ENCODE results near the gene OR5K2. TPM values are rescaled to one million over a fixed set of nuclear protein-coding genes. Genes with fewer than 3 reads are reported as not detected.

OR5K2 gene
- polyA plus RNA-seq, 1 of the 3 experiments (the other 2 are of a cell fraction), result not detected

GRCh38 chr3:98528474-98529346 lies 31.2 kb downstream of the OR5K2 start:
- Histone ChIP-seq H3F3A (replicated peaks; ENCODE audit: insufficient read depth) (no peaks in the 10 kb centered on the region), H3K9me2 (no peaks in the 10 kb centered on the region), H3K79me2 (ENCODE audit: insufficient read depth) (no peaks in the 10 kb centered on the region), H3K27me3 (ENCODE audit: insufficient read depth) (peaks cover 7% of the 10 kb centered on the region; the same call in 1 of the 2 replicates), H3K9me3 (no peaks in the 10 kb centered on the region), H3K36me3 (replicated peaks in 1 of 2; ENCODE audit: control insufficient read depth in 1 of 2, insufficient read depth in 2 of 2, low read length in 1 of 2) (no peaks in the 10 kb centered on the region), H2AFZ (ENCODE audit: low read depth) (no peak overlapping the region), H3K9ac (no peak overlapping the region), H3K27ac (ENCODE audit: low read depth in 2 of 2, low read length in 1 of 2) (no peak overlapping the region), H3K4me3 (ENCODE audit: low read depth in 2 of 2, low read length in 1 of 2) (no peak overlapping the region), H3K4me2 (no peak overlapping the region), H3K4me1 (ENCODE audit: control insufficient read depth in 1 of 2, insufficient read depth in 2 of 2, low read depth in 1 of 2, low read length in 1 of 2) (no peaks in the 10 kb centered on the region; a peak in 1 of 4 replicates), H4K20me1 (ENCODE audit: insufficient read depth) (no peaks in the 10 kb centered on the region)
- ChIA-PET POLR2A (no interaction called here), CTCF (no interaction called here)
- 7% methylated on average over 4 of the region's 4 CpGs for WGBS (ENCODE audit: low lambda C conversion rate)
- DNase-seq, result no peak
- TF ChIP-seq NRF1 (IDR thresholded peaks at IDR 0.05; ENCODE audit: low read depth, low read length), result no peak
- no peak for TF ChIP-seq ELF1 (IDR thresholded peaks at IDR 0.05)
- TF ChIP-seq ZBTB33 (IDR thresholded peaks at IDR 0.05; ENCODE audit: borderline replicate concordance, low read depth), result no peak
- no peak for TF ChIP-seq USF2 (IDR thresholded peaks at IDR 0.05; ENCODE audit: borderline replicate concordance, low read depth, low read length)
- no peak for TF ChIP-seq SIN3A (IDR thresholded peaks at IDR 0.05; ENCODE audit: borderline replicate concordance, low read depth, low read length)
- TF ChIP-seq JUND (IDR thresholded peaks at IDR 0.05), result no peak
- TF ChIP-seq CTCF (IDR thresholded peaks at IDR 0.05), result no peak
- no peak for TF ChIP-seq RAD21 (IDR thresholded peaks at IDR 0.05; ENCODE audit: low read length)
- TF ChIP-seq REST (IDR thresholded peaks at IDR 0.05; ENCODE audit: low read depth, low read length), result no peak
- no peak for TF ChIP-seq EZH2phosphoT487 (IDR thresholded peaks at IDR 0.05; ENCODE audit: borderline replicate concordance, low read depth)
- no peak for TF ChIP-seq GATA2 (CRISPR knock-in tag; IDR thresholded peaks at IDR 0.05)
- no peak for TF ChIP-seq POLR2AphosphoS5 (IDR thresholded peaks at IDR 0.05; ENCODE audit: low read depth, low read length)
- no peak for TF ChIP-seq IRF3 (IDR thresholded peaks at IDR 0.05; ENCODE audit: low read depth, low read length)
- no peak for TF ChIP-seq PBX3 (IDR thresholded peaks at IDR 0.05)
- no peak for TF ChIP-seq MXI1 (IDR thresholded peaks at IDR 0.05; ENCODE audit: low read depth, low read length)
- TF ChIP-seq NFIC (IDR thresholded peaks at IDR 0.05; ENCODE audit: borderline replicate concordance), result no peak
- TF ChIP-seq SMC3 (IDR thresholded peaks at IDR 0.05; ENCODE audit: low read depth, low read length), result no peak
- TF ChIP-seq MEF2A (IDR thresholded peaks at IDR 0.05; ENCODE audit: borderline replicate concordance, low read depth), result no peak
- no peak for TF ChIP-seq EP300 (IDR thresholded peaks at IDR 0.05; ENCODE audit: borderline replicate concordance in 1 of 2, low read depth in 1 of 2, low read length in 1 of 2)

All from SK-N-SH (cell line).